GM21381 (cell line): ENCODE data around the gene EIF5A2.

Source experiments
- ATAC-seq: cut with Tn5 transposase; IDR thresholded peaks from one replicate; pipeline ENCODE4 v1.9.1; 2021; ENCODE audit warnings: mild to moderate bottlenecking, moderate library complexity; ENCODE audit not compliant: unreplicated experiment

Gene EIF5A2

GRCh38 chr3:170862618-170863374, 45.6 kb downstream of the EIF5A2 start:
- no peak for ATAC-seq

GRCh38 chr3:170858599-170858998, 49.8 kb downstream of the EIF5A2 start:
- no peak for ATAC-seq

DNA sequence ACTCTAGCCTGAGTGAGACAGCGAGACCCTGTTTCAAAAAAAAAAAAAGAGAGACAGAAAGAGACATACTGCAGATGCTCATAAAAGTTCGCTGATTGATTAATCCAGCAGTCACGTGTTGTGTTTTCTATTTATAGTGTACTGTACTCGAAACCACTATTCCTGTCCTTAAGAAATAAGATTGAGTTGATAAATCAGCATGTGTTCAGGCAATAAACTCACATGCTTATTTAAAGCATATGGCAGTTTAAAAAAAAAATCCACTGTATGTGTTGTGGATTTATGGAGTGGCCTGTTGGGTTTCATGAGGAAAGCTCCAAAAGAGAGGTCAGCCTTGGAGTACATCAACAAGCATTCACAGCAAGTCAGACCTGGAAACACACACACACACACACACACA, 56.1 kb downstream of the EIF5A2 start:
- no peak for ATAC-seq

GRCh38 chr3:170848292-170848917, 60.0 kb downstream of the EIF5A2 start:
- no peak for ATAC-seq

DNA sequence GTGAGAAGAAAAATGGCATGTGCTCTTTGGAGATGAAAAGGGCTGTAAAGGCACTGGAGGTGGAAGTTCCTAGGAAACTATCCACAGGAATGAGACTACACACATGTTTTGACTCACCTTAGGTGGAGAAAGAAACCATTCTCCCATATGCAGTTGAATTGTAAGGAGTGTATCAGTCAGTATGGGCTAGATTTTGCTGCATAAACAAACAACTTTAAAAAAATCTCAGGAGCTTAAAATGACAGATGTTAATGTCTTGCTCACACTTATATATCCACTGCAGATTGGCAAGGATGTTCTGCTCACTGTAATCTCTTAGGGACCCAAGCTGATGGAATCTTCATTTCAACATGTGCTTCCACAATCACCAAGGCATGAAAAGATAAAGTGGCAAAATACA, 64.1 kb downstream of the EIF5A2 start:
- ATAC-seq: no peak

DNA sequence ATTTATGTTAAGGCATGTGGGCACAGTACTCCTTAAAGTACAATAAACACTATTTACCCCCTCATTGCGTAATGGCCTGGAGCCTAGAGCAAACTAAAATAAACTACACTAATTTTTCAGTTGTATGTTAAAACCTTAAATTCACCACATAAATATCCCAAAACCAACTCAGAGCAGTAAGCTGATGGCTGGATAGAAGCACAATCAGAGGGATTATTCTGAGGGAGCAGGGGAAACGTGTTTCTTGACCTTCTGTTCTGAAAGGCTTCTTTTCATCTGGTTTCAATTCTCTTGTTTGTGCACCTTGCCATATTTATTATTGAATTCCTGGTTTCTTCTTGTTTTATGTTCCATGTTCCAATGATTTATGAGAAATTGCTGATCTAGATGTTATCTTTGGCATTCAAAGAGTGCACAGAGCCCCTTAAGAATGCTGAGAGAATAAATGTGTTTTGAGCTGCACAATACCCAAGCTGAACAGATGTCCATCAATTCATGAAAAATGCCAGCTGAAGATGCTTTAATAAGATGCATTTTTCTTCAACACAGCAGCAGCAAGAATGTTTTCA, 68.1 kb downstream of the EIF5A2 start:
- no peak for ATAC-seq

- ATAC-seq: no peak
Observed at GRCh38 chr3:170839518-170840100, 68.8 kb downstream of the EIF5A2 start.
